HepG2 (cell line): ENCODE data around the gene POMT2. TPM values are rescaled to one million over a fixed set of nuclear protein-coding genes. Genes with fewer than 3 reads are reported as not detected.
A peak's percentile ranks its signal among the peaks of the same experiment; 100 is the strongest.

Source experiments
- BCL6 ChIP-seq: IDR thresholded peaks from 2 replicates; pipeline ENCODE4 v1.6.1; 2016; ENCODE audit warnings: missing genetic modification reagents, missing compliant biosample characterization
- MLXIP ChIP-seq: sonication (generic); formaldehyde crosslinking; IDR thresholded peaks from 2 replicates; pipeline ENCODE4 v1.9.0; 2021; ENCODE audit warnings: missing genetic modification reagents, borderline replicate concordance
- MXI1 ChIP-seq: IDR thresholded peaks from 3 replicates; pipeline ENCODE4 v1.6.1; 2012; ENCODE audit warnings: low read depth, low read length, inconsistent platforms, borderline replicate concordance
- NR2F6 ChIP-seq, 2 experiments: IDR thresholded peaks; 2 replicates each; pipeline ENCODE4 v1.6.1; 2016; ENCODE audit warnings: antibody characterized with exemption in 1 of 2, mild to moderate bottlenecking in 1 of 2
- PLRG1 ChIP-seq: fragments of 450-650 bp; conservative IDR thresholded peaks from 2 replicates; pipeline ENCODE4 v1.6.1; 2016
- PRMT3 ChIP-seq: sonication (generic); formaldehyde crosslinking; IDR thresholded peaks from 2 replicates; pipeline ENCODE4 v1.8.1; 2022; ENCODE audit warnings: low read depth, mild to moderate bottlenecking, moderate library complexity, missing genetic modification reagents, borderline replicate concordance
- RXRB ChIP-seq: IDR thresholded peaks from 2 replicates; pipeline ENCODE4 v1.6.1; 2016; ENCODE audit warnings: borderline replicate concordance, missing genetic modification reagents, missing compliant biosample characterization
- SAP130 ChIP-seq: IDR thresholded peaks from 2 replicates; pipeline ENCODE4 v1.6.1; 2016; ENCODE audit warnings: low read depth
- SKI ChIP-seq: fragments of 450-650 bp; IDR thresholded peaks from one replicate; pipeline ENCODE4 v1.6.1; 2018; ENCODE audit warnings: mild to moderate bottlenecking; ENCODE audit not compliant: partially characterized antibody
- SOX13 ChIP-seq, 3 experiments: fragments of 450-650 bp in 1 of 3; sonication (generic) in 1 of 3; formaldehyde crosslinking in 1 of 3; IDR thresholded peaks in 2 of 3; conservative IDR thresholded peaks in 1 of 3; 2 replicates each; pipeline versions ENCODE4 v1.5.0 to v1.6.1; 2016 to 2020; ENCODE audit warnings: antibody characterized with exemption in 1 of 3, mild to moderate bottlenecking in 1 of 3, missing compliant biosample characterization in 1 of 3, missing genetic modification reagents in 1 of 3, moderate library complexity in 1 of 3
- SOX5 ChIP-seq: IDR thresholded peaks from 2 replicates; pipeline ENCODE4 v1.6.1; 2016; ENCODE audit warnings: borderline replicate concordance
- TARDBP ChIP-seq: sonication (generic); formaldehyde crosslinking; IDR thresholded peaks from 2 replicates; pipeline ENCODE4 v1.8.0; 2022; ENCODE audit warnings: mild to moderate bottlenecking, missing genetic modification reagents
- THRA ChIP-seq: sonication (generic); formaldehyde crosslinking; IDR thresholded peaks from 2 replicates; pipeline ENCODE4 v1.4.0; 2020; ENCODE audit warnings: missing genetic modification reagents, borderline replicate concordance
- XRCC5 ChIP-seq: fragments of 200-400 bp; formaldehyde crosslinking; optimal IDR thresholded peaks from 2 replicates; pipeline ENCODE3; 2017; ENCODE audit warnings: mild to moderate bottlenecking, low read length
- ZMYM2 ChIP-seq: sonication (generic); formaldehyde crosslinking; IDR thresholded peaks from 2 replicates; pipeline ENCODE4 v1.8.0; 2022; ENCODE audit warnings: mild to moderate bottlenecking, missing genetic modification reagents
- ZNF280B ChIP-seq: sonication (generic); formaldehyde crosslinking; IDR thresholded peaks from 2 replicates; pipeline ENCODE4 v1.5.0; 2020; ENCODE audit warnings: missing genetic modification reagents, mild to moderate bottlenecking, borderline replicate concordance
- polyA plus RNA-seq, 8 experiments: library from polyadenylated mRNA; depleted of rRNA in 3 of 8; stranded (reverse) in 7 of 8; unstranded in 1 of 8; fragments of >200 nt; fragmentation: Illumina TruSeq in 4 of 8; extraction: Trizol in 4 of 8; gene quantifications; 2 replicates each; pipeline versions ENCODE4 v1.2.1 to v1.2.3, GENCODE V29; 2011 to 2016; ENCODE audit warnings: low read depth in 4 of 8, missing spikeins in 1 of 8, mixed read lengths in 1 of 8; ENCODE audit not compliant: insufficient read depth in 1 of 8
- total RNA-seq, 5 experiments: library from RNA; depleted of rRNA; stranded (reverse); fragments of >200 nt; fragmentation: Illumina TruSeq; extraction: Trizol; gene quantifications; 2 replicates each; pipeline ENCODE4 v1.2.3, GENCODE V29; 2016; ENCODE audit warnings: low read depth in 1 of 5
- TF ChIP-seq, protein P1 (sequence below): sonication (generic); formaldehyde crosslinking; IDR thresholded peaks from 2 replicates; pipeline ENCODE4 v1.5.0; 2020; ENCODE audit warnings: mild to moderate bottlenecking, missing genetic modification reagents, borderline replicate concordance

POMT2 gene
- total and polyA plus RNA-seq, 2 of the 13 experiments (the other 11 are each of a cell fraction or from before 2014, with no cell fraction given), result 15.3 to 15.9 TPM

- no peak for TF ChIP-seq NR2F6 (IDR thresholded peaks at IDR 0.05)
- peak; percentile 39; the same call in 1 of the 2 replicates for TF ChIP-seq NR2F6 (CRISPR knock-in tag; IDR thresholded peaks at IDR 0.05)
- TF ChIP-seq THRA (CRISPR knock-in tag), result peak; percentile 60; the same call in 1 of the 2 replicates
- TF ChIP-seq SAP130 (CRISPR knock-in tag), result peak; percentile 82
- 0 out of 2 replicates have a peak, but pooled peaks have one; percentile 24 for TF ChIP-seq ZMYM2
- peak; percentile 99 for TF ChIP-seq BCL6 (CRISPR knock-in tag)
- no peak for TF ChIP-seq XRCC5
- no peak for TF ChIP-seq PLRG1
- TF ChIP-seq ZNF280B, result no peak
- TF ChIP-seq RXRB (CRISPR knock-in tag), result peak; percentile 37; the same call in 1 of the 2 replicates
- TF ChIP-seq MXI1, result peak; percentile 31; the same call in 1 of the 3 replicates
- TF ChIP-seq SOX5 (CRISPR knock-in tag), result 0 out of 2 replicates have a peak, but pooled peaks have one; percentile 35
- TF ChIP-seq MLXIP, result no peak
- no peak for TF ChIP-seq PRMT3
- 0 out of 2 replicates have a peak, but pooled peaks have one; percentile 36 for TF ChIP-seq TARDBP (CRISPR knock-in tag)
- no peak for TF ChIP-seq SKI
- no peak for TF ChIP-seq SOX13 (IDR thresholded peaks at IDR 0.05)
- peak in 1 of 2 experiments; percentile 50; a peak in 1 of 4 replicates for TF ChIP-seq SOX13 (CRISPR knock-in tag; conservative IDR thresholded peaks at IDR 0.05 in 1 of 2, IDR thresholded peaks at IDR 0.05 in 1 of 2)
- TF ChIP-seq, protein P1, sequence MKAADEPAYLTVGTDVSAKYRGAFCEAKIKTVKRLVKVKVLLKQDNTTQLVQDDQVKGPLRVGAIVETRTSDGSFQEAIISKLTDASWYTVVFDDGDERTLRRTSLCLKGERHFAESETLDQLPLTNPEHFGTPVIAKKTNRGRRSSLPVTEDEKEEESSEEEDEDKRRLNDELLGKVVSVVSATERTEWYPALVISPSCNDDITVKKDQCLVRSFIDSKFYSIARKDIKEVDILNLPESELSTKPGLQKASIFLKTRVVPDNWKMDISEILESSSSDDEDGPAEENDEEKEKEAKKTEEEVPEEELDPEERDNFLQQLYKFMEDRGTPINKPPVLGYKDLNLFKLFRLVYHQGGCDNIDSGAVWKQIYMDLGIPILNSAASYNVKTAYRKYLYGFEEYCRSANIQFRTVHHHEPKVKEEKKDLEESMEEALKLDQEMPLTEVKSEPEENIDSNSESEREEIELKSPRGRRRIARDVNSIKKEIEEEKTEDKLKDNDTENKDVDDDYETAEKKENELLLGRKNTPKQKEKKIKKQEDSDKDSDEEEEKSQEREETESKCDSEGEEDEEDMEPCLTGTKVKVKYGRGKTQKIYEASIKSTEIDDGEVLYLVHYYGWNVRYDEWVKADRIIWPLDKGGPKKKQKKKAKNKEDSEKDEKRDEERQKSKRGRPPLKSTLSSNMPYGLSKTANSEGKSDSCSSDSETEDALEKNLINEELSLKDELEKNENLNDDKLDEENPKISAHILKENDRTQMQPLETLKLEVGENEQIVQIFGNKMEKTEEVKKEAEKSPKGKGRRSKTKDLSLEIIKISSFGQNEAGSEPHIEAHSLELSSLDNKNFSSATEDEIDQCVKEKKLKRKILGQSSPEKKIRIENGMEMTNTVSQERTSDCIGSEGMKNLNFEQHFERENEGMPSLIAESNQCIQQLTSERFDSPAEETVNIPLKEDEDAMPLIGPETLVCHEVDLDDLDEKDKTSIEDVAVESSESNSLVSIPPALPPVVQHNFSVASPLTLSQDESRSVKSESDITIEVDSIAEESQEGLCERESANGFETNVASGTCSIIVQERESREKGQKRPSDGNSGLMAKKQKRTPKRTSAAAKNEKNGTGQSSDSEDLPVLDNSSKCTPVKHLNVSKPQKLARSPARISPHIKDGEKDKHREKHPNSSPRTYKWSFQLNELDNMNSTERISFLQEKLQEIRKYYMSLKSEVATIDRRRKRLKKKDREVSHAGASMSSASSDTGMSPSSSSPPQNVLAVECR (CRISPR knock-in tag), result peak; percentile 21; the same call in 1 of the 2 replicates
Observed at GRCh38 chr14:77353469-77354141, 32.9 kb upstream of the POMT2 start (continued).
